ENCODE measurements around the gene PGC.

PGC gene

DNA sequence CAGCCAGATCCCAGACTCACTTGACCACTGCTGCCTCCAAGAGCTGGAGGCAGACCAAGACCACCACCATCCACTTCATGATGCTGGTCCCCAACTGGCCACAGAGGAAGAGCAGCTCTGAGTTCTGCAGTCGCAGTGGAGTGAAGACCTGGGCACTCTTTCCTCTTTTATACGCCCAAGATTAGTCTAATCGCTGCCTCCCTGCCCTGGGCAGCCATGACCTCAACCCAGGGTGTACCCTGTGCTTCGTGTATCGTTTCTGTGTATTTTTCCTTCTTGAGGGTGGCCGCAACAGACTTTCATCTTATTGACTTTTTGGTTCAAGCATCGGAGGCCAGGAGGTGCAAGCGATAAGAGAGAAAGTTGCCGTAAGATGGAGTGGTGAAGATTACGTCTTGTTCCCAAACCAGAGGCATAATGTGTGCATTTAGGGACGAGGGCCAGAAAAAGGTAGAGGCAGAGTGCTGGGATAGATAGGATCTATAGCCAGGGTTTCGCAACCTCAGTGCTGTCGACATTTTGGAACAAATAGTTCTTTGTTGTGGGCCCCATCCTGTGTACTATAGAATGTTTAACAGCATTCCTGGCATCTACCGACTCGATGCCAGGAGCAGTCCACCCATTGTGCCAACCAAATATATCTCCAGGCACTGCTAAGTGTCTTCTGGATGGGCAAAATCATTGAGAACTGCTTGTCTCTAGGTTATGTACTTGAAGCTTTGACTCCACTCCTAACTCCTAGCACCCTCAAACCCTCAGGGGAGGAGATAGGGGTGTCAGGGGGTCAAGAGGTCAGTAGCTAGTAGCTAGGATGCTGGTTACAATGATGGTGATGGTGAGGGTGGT, at the start of gene PGC:
Gene PGC, minus strand, starts transcription at position 142 of the 846 bp plus-strand sequence. Its CDS starts 63 bp downstream, at position 79.
- DNase-seq = no peak

DNA sequence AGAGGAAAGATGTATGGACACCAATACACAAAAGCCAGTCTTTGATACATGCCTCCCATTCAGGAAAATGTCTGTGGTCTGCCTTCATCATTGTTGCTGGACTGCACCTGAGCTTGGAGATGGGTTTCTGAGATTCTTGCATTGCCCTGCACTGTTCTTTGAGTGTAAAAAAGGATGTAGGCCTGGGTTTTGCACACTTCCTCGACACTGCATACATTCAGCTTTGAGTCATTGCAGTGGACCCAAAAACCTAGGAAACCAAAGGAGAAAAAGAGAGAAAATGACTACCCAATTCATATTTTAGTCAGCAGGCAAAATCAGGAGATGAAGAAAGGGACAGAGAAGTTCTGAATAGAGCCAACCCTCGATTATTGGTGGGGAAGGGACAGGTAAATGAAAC, 49.3 kb upstream of the PGC start:
- no peak for DNase-seq

DNA sequence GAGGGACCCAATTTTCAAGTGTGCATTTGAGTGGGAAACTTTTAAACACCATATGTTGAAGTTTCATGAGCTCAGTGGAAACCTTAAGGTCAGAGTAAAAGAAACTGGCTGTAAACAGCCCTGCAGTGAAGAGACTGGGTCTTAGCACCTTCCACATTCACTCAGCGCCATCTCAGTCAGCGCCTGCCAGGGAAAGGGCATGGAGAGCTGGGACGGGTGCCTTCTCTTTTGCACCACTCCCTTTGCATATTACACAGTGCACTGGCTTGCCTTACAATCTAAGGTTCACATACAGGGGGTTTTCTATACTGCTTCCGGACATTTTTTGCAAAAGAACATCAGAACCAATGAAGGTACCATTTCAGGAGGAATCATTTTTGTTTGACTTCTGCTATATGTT, 44.8 kb upstream of the PGC start:
- no peak for DNase-seq

DNA sequence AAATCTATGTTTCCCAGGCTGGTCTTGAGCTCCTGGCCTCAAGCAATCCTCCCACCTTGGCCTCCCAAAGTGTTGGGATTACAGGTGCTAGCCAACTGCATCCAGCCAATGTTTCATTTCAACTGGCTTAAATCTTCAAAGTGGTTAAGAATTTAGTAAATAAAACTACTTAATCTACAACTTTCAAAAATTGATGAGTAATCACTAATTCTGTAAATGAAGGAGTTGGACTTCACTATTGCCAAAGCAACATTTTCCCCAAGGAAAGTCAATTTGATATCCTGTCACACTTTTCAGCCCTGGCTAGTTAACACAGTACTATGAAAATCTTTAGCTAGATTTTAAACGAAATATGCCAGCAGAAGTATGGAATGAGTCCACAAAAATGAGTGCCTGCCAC, 44.1 kb upstream of the PGC start:
- no peak for DNase-seq

DNA sequence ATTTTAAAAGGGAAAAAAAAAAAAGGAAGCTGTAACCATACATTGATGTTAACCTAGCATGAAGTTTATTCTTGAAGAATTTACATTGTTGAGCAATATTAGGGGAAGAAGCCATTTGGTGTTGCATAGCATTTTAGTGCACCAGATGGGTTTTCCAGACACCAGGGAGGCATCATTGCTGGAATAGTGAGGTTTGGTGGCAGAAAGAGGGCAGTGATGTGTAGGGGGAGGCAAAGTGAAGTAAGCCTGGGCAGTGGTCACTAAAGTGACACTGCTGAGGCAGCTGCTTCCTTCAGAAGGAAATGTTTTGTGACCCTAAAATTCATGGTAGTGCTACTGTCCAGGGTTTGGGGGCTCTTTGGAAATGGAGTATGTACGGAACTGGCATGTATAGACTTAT, 42.8 kb upstream of the PGC start:
- no peak for DNase-seq

DNA sequence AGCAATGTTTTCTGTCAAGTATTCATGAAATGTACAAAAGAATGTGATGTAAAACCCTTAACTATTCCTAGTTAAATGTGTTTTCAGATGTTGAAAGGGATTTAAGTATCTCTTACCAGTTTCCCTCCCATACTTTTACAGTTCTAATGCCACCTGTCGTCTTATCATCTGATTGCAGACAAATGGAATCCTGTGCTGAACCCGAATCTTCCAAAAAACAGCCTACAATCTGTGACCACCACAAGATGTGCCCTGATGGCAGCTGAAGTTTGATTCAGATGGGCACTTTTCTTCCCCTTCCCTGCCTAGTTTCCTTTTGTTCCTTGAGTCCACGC, 42.2 kb upstream of the PGC start:
- DNase-seq = no peak

DNA sequence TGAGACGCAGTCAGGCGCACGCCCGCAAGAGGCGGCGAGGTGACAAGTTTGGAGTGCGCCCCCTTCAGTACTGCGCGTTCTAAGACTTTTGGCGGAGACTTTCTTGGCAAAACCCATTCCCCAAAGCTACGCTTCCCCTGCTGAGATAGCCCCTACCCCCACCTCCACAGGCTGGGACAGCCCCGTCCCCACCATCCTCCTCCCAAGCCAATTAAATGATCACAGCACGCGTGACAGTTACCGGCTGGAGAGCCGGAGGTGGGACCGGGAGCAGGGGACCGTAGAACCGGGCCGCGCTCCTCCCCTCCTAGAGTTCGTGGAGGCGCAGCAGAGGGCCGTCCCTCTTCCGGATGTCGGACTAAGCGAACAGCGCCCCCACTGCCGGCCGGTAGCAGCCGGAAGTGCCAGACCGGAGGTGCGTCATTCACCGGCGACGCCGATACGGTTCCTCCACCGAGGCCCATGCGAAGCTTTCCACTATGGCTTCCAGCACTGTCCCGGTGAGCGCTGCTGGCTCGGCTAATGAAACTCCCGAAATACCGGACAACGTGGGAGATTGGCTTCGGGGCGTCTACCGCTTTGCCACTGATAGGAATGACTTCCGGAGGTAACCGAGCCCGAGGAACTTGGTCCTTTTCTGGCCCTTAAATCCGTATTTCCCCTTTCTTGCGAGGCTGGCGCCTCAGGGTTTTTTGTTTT, 40.2 kb upstream of the PGC start, which contains the start of gene TOMM6:
Gene TOMM6, plus strand, starts transcription at position 476 of the 699 bp plus-strand sequence. Its CDS starts 4 bp downstream, at position 480.
- DNase-seq = peak; percentile 86 to 93

DNA sequence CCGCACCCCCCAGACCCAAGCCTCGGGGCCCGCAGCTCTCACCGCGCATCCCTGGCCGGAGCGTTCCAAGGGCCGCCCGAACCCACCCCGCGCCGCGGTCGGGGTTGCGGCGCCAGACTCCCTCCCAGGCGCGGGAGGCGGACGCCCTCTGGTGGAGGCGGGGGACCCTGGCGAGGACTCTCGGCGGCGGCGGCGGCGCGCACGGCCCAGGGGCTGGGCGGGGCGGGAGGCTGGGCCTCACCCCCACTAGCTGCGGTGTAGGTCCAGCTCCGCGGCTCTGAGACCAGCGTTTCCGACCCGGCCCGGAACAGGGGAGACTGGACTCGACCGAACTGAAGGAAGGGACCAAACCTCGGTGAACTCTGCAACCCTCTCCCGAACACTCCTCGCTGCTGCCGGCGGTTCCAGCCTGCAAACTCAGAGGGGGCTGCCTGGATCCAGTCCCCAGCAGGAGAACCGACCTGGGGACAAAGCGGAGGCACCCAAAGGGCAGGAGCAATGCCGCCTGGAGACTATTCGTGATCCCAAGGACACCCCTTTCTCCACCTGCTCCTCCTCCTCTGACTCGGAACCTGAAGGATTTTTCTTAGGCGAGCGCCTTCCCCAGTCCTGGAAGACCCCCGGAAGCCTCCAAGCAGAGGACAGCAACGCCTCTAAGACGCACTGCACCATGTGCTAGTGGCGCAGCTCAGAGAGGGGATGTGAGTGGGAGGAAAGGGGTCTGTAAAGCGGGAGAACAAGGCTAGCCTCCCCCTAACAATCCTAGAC, 39.4 kb upstream of the PGC start:
- peak; percentile 49 to 79 for DNase-seq

DNA sequence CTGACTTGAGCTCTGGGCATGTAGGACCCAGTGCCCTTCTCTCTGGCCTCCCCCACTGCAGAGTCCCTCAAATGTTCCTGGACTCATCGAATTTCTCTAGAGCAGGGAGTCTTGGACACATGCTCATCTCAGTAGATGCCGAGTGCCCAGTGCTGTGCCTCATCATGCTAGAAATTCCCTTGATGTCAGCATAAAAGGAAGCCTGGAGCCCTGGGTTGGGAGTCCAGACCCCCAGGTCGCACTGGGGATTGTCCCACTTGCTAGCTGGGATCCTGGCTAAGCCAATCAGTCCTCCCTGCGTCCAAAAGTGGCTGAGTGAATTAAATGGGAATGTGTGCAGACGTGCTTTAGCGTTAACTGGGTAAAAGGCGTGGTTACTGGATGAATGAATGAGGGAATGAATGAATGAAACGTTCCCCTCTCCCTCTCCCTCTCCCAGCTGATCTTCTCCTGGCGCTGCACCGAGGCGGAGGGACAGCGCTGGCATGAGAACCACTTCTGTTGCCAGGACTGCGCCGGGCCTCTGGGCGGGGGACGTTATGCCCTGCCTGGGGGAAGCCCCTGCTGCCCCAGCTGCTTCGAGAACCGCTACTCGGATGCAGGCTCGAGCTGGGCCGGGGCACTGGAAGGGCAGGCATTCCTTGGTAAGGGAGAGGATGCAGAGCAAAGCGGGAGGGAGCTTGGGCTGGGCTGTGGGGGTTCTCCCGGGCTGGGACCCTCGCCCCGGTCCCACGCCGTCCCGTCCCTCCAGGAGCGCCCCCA, 38.7 kb upstream of the PGC start:
- no peak for DNase-seq

DNA sequence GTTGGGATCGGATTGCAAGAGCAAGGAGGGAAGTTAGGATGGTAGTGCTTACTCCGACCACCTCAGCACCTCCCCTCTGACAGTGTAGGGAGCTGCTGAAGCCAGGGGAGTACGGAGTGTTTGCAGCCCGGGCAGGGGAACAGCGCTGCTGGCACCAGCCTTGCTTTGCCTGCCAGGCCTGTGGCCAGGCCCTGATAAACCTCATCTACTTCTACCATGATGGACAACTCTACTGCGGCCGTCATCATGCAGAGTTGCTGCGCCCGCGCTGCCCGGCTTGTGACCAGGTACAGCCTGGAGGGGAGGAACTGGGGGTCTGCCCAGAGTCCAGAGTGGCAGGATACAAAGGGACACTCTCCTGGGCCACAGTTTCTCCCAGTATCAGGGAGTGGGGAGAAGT, 38.1 kb upstream of the PGC start:
- DNase-seq = no peak

DNA sequence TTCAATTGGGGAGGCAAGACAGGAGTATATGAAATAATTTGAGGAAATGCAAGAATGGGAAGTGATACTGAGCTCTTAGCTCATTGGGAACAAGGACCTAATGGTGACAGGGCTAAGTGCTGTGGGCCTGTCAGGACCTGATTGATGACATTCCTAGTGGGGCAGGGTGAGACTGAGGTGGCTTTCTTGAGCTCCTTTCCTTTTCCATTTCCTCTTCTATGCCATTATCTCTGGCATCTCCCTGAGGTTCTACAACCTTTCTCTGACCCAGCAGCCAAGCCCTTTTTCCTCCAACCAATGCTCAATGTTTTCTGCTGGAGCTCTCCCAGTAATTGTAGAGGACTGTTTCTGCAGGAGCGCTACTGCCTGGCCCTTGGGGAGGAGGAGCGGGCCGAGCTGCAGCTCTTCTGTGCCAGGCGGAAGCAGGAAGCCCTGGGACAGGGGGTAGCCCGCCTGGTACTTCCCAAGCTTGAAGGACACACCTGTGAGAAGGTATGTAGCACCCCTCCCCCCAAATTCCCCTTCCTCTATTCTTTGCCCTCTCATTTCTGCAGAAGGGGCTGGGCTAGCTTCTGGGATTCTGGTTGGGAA, 37.5 kb upstream of the PGC start:
- DNase-seq = no peak

DNA sequence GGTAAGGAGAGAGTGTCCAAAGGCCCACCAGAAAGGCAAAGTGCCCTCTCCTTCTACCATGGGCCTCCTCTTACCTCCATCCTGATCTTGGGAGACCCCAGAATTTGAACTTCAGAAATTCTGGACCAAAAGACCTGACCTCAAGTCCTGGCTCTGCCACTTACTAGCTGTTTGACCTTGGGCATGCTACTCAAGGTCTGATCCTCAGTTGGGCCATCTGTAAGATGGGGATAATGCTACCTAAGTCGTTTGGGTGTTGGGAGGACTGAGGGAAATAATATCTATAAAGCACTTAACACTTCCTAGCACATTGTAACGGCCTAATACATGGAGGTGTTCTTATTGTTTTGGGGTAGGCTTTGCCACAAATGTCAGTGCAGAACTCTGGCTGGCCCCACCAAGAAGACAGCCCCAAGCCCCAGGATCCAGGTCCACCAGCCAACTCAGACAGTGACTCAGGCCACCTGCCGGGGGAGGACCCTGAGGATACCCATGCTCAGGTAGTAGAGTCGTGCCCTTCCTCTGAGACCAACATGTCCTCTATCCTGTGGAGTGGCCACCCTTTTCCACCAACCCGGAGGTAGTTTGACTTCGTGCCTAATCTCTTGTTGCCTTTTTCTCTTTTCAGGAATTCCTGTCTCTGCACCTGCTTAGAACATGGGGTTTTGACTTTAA, 36.0 kb upstream of the PGC start:
- DNase-seq = no peak

DNA sequence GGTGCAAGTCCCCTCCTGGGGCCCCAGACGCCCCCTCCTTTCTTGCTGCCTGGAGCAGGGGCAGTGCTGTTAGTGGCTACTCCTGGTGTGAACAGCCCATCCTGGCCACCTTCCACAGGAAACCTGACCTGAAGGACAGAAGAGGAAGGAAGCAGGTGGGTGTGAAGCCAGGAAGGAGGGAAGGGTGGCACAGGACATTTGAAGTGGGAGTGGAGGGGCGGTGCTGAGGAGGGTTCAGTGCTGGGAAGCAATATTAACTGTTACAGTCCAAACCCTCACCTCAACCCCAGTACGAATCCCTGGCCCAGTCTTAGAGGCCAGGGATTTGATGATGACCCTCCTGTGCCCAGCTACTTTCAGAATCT, 34.2 kb upstream of the PGC start:
- DNase-seq = no peak

DNA sequence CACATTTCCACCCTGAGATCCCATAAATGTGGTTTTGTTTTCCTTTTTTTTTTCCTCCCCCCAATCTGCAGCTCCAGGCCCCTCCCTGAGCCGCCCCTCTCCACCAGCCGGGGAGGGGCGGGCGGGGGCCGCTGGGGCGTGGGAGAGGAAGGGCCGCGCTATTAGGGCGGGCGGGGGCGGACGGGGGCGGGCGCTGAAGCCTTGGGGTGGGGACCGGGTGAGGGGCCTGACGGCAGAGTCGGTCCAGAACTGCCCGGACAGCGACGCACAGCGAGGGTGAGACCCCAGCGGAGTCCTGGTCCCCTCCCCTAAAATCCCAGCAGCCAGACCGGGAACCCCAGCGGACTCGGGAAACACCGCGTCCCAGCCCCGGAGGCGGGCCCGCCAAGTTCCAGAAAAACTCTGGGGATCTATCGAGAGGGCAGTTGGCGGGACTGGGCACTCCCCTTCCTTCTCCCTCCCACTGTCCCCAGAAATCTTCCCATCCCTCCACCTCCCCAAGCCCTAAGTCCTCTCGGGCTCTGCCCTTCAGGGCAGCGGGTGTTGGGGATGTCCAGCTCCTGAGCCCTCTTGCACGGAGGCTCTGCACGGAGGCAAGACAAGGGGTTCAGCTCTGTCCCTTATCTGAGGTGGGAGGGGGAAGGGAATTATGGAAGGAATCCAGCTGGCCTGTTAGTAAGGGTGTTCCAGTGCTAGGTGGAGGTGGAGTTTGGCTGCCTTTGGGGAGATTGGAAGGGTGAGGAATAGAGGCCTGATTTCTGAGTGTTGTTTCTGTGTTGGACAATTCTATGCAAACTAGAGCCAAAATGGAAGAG, 33.6 kb upstream of the PGC start, which contains the start of gene PRICKLE4:
Gene PRICKLE4, plus strand, starts transcription at position 232 of the 815 bp plus-strand sequence. CDS start 2,692 bp downstream, outside the sequence.
- DNase-seq = no peak

DNA sequence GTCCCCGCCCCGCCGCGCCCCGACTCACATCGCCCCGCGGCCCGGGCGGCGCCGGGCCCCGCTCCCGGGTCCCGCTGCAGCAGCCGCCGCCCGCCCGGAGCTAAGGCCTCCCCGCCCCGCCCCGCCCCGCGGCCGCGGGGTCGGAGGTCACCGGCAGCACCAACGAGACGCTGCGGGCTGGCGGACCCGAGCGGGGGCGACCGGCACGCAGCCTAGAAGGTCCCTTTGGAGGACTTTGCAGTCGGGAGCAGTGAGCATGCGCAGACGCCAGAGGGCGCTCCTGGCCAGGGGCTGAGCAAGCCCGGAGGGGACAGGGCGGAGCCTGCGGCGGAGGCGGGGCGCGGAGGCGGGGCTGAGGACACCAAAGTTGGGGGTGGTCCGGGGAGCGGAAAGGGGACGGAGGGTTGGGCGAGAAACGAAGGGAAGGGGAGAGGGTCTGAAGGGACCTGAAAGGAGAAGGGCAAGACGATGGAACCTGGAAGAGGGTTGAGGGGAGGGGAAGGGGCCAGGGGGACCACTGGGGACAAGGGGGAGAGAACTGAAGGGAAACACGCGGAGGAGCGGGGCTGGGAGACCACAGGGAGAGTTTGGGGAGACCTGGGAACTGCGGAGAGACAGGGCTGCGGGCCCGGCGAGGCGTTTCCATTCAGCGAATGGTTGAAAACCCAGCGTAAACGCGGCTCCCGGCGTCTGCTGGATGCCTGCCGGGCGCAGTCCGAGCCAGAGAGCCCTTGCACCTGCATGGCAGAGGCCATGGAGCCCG, 32.8 kb upstream of the PGC start, which contains the start of gene FRS3:
Gene FRS3, minus strand, starts transcription at position 113 of the 763 bp plus-strand sequence. CDS start 2,913 bp downstream, outside the sequence.
- DNase-seq = peak; percentile 90 to 93

DNA sequence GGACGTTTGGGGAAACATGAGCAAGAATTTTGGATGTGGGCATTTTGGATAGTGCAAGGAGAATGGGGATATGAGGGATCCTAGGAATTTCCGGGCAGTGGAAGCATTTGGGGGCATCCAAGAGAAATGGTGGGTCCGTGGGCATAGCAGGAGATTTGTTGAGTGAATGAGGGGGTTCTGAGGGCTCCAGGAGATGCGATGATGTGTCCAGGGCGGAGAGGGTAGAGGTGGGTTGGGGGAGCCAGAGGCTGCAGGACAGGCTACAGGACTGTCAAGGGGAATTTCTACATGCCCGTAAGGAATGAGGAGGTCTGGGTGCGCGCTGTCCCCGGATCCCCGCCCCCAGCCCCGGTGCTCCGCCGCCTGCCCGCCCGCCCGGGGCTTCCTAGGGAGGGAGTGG, 32.1 kb upstream of the PGC start:
- DNase-seq = no peak

DNA sequence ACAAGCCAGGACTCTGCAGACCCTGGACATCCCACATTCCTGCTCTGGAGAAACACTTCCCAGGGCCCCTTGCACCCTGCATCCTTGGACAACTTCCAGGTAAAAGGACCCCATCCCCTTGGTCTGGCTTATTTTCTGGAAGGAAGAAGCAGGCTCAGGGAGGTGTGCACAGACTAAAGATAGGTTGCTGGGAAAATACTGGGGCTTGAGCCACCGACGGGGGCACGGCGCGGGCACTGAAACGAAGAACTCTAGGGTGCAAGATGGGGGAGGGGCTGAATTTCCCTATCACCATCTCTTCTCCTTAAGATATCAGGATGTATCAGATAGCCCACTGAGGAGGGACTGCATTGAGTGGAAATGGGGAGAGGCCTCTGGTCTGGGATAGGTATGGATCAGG, 31.7 kb upstream of the PGC start:
- no peak for DNase-seq

DNA sequence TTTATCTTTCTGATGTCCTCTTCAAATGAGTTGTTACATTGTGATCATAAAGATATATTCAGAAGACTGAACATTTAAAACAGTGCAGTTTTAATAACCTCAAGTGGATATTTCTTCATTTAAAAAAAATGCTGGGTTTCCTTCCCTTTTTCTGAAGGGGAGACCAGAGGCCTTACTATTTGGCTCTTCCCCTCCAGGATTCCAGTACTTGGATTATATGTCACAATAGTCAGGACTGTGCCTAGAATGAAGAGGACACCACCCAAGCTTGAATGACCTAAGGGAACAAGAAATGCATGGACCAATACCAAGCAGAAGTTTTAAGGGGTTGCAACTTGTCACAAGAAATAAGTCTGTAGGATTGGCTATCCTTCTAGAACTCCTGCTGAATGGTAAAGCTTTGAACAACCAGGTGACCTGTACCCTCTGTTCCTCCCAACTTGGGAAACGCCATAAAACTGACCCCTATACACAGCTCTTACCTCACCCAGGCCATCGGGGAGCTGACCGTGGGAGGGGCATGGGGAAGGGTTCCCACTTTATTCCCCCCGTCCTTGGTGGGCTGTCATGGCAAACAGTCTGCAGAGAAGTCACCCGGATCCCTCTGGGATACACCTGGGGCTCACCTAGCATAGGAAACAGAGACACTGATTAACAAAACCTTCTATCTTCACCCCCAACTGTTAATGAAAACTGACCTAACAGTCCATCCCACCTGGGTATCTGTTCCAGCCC, 30.5 kb upstream of the PGC start:
- DNase-seq = no peak

DNA sequence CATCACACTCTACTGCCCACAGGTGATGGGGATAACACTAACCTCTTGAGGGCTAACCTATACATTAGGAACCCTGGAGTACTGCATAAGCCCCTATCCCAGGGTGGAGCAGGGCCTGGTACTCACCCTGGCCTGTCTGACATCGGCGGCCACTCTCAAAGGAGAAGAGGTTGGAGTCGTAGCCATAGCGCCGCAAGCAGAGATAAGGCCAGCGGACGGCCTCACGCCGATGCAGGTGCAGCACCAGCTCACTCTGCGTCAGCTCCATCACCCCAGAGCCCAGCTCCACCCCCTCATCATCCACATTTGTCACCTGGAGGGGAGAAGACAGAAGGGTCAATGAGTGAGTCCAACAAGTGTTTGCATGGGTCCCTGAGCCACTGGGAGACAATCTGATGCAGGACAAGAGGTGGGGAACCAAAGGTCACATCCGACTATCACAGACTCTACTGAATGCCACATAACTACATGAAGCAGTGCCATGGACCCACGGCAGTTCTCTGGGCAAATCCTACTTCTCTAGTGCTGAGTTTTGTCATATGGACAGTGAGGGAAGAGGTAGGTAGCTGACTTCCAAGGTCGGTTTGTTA, 28.2 kb upstream of the PGC start:
- no peak for DNase-seq
